Right lobe of liver (tissue), 4 donors: Measurements from ENCODE around the gene THAP7.

Source experiments
- CTCF ChIP-seq, 4 donors: fragments of 200-600 bp in 3 of 4; fragments of 450-650 bp in 1 of 4; IDR thresholded peaks; one replicate each; pipeline versions ENCODE4 v1.5.1 to v1.8.0; 2016 to 2022; ENCODE audit warnings: antibody characterized with exemption in 4 of 4, mild to moderate bottlenecking in 2 of 4
- POLR2A ChIP-seq: fragments of 450-650 bp; IDR thresholded peaks from one replicate; pipeline ENCODE4 v1.6.1; 2017; ENCODE audit warnings: antibody characterized with exemption, mild to moderate bottlenecking
- donor health status: DM: no; HTN: no; CAD: no.
- donor health status: DM: no; HTN: no; CAD: no.
- donor health status: DM: no; HTN: yes; CAD: no.

DNA sequence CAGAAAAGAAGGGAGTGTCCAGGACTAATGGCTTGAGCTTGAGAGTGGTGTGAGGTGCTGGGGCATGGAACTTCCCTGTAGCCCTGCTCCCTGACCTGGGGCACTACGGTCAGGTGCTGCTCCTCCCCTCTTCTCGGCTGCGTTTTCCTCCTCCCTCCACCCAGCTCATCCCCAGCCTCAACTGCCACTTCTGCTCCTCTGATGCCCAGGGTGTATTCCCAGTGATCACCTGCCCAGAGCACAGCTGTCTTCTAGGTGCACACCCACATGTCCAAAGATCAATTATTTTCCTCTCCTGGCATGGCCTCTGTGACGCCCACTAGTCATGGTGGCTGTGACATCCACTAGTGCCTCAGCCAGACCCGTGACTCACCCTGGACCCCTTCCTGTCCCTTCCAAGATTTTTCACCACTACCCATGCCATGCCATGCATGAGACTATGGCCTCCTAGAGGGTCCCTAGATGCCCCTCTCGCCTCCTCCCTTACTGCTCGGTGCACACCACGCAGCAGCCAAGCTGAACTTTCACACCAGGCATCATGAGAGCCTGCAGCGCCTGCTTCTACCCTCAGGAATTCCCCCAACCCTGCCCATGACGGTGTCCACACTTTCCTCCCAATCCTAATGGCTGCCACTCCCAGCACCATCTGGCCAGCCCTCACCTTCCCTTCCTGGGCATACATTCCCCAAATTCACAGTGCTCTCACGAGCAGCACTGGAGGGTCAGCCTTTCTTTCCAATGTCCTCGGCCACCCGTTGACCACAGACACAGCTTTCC, 14.9 kb upstream of the THAP7 start:
- TF ChIP-seq CTCF (IDR thresholded peaks at IDR 0.05) (no peak), POLR2A (no peak)
